GM23338 (cell line): Measurements from ENCODE around the gene MTFR1L.

ENCODE experiments used
- EZH2phosphoT487 ChIP-seq: fragments of 200-600 bp; sonication (generic); IDR thresholded peaks from one replicate; pipeline ENCODE4 v1.8.1; 2018; ENCODE audit warnings: antibody characterized with exemption; ENCODE audit not compliant: unreplicated experiment
- TF ChIP-seq, protein P1 (sequence below), 2 experiments: fragments of 200-600 bp in 1 of 2; sonication (generic) in 1 of 2; conservative IDR thresholded peaks; 2 replicates each; pipeline versions ENCODE4 v1.5.1 to v1.6.1; 2016 to 2017; ENCODE audit warnings: antibody characterized with exemption in 2 of 2, low read depth in 2 of 2, mild to moderate bottlenecking in 2 of 2, moderate library complexity in 1 of 2

DNA sequence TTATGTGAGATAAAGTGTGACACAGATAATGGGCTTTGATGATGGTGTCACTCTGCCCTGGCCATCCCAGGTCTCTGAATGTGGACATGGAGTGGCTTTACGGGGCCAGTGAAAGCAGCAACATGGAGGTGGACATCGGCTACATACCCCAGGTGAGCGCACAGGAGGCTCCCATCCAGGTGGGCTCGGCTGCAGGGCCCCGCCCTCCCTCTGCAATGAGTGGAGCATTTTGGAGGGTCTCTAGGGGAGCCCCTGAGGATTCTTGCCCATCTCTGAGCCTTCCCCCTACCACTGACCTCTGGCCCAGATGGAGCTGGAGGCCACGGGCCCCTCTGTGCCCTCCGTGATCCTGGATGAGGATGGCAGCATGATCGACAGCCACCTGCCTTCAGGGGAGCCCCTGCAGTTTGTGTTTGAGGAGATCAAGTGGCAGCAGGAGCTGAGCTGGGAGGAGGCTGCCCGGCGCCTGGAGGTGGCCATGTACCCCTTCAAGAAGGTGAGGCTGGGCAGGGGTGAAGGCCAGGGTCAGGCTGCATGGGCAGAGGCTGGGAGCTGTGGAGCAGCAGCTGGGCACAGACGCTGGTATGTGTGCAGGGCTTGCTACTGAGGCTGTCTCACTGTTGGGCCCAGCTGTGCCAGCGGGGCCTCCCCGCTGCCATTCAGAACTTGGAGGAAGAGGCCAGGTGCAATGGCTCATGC is 8.2 kb upstream of the MTFR1L start:
- TF ChIP-seq EZH2phosphoT487, result no peak
- TF ChIP-seq, protein P1, sequence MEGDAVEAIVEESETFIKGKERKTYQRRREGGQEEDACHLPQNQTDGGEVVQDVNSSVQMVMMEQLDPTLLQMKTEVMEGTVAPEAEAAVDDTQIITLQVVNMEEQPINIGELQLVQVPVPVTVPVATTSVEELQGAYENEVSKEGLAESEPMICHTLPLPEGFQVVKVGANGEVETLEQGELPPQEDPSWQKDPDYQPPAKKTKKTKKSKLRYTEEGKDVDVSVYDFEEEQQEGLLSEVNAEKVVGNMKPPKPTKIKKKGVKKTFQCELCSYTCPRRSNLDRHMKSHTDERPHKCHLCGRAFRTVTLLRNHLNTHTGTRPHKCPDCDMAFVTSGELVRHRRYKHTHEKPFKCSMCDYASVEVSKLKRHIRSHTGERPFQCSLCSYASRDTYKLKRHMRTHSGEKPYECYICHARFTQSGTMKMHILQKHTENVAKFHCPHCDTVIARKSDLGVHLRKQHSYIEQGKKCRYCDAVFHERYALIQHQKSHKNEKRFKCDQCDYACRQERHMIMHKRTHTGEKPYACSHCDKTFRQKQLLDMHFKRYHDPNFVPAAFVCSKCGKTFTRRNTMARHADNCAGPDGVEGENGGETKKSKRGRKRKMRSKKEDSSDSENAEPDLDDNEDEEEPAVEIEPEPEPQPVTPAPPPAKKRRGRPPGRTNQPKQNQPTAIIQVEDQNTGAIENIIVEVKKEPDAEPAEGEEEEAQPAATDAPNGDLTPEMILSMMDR (conservative IDR thresholded peaks at IDR 0.05; ENCODE audit: low read depth in 2 of 2), result no peak
